Esophagus muscularis mucosa (tissue), 4 donors: ENCODE results near the gene SYNE1. TPM values are rescaled to one million over a fixed set of nuclear protein-coding genes. Genes with fewer than 3 reads are reported as not detected.

Experiments
- DNase-seq: peaks from one replicate; pipeline ENCODE4 v3.0.0-alpha.2; 2017; ENCODE audit errors: extremely low spot score
- H3K27ac ChIP-seq, 4 donors: fragments of 200-600 bp; sonication (generic); replicated peaks in 1 of 4; 1 replicate in 3 of 4; 2 replicates in 1 of 4; pipeline ENCODE4 v1.5.1; 2016 to 2019; ENCODE audit warnings: mild to moderate bottlenecking in 1 of 4
- H3K27me3 ChIP-seq, 4 donors: fragments of 200-600 bp; sonication (generic); one replicate each; pipeline versions ENCODE4 v1.5.1 to v1.6.0; 2016 to 2019
- H3K36me3 ChIP-seq, 4 donors: fragments of 200-600 bp; sonication (generic); one replicate each; pipeline ENCODE4 v1.5.1; 2016 to 2019
- H3K4me1 ChIP-seq, 4 donors: fragments of 200-600 bp; sonication (generic); one replicate each; pipeline ENCODE4 v1.5.1; 2016 to 2019
- H3K4me3 ChIP-seq, 4 donors: fragments of 200-600 bp; sonication (generic); 1 replicate in 2 of 4; 2 replicates in 2 of 4; pipeline ENCODE4 v1.5.1; 2016 to 2019; ENCODE audit warnings: mild to moderate bottlenecking in 4 of 4, moderate library complexity in 1 of 4
- H3K9me3 ChIP-seq, 4 donors: fragments of 200-600 bp; sonication (generic); 1 replicate in 3 of 4; 2 replicates in 1 of 4; pipeline ENCODE4 v1.5.1; 2016 to 2019
- CTCF ChIP-seq, 3 experiments: fragments of 200-600 bp in 2 of 3; fragments of 450-650 bp in 1 of 3; sonication (generic) in 2 of 3; IDR thresholded peaks; one replicate each; pipeline ENCODE4 v1.5.1; 2017 to 2019; ENCODE audit warnings: antibody characterized with exemption in 3 of 3, mild to moderate bottlenecking in 2 of 3, moderate library complexity in 1 of 3
- EP300 ChIP-seq: sonication (generic); formaldehyde crosslinking; IDR thresholded peaks from one replicate; pipeline ENCODE4 v1.6.1; 2017; ENCODE audit warnings: antibody characterized with exemption
- POLR2A ChIP-seq: fragments of 450-650 bp; IDR thresholded peaks from one replicate; pipeline ENCODE4 v1.6.1; 2017; ENCODE audit warnings: antibody characterized with exemption, moderate library complexity, mild to moderate bottlenecking, low read depth
- POLR2AphosphoS5 ChIP-seq, 2 donors: sonication (generic); formaldehyde crosslinking; IDR thresholded peaks; one replicate each; pipeline ENCODE4 v1.6.1; 2017; ENCODE audit warnings: antibody characterized with exemption in 2 of 2
- WGBS: methylation state at CpG from one replicate; pipeline ENCODE4 v1.1.5; 2018; 5-methylcytosine and 5-hydroxymethylcytosine counted together
- intact Hi-C: fragments of 100-400 bp; cut with DNase I; formaldehyde crosslinking; loops from one replicate; pipeline ENCODE4 v1.15.1; 2023
- total RNA-seq, 4 donors: library from RNA; depleted of rRNA; stranded (reverse); fragments of >200 nt; gene quantifications; one replicate each; pipeline versions ENCODE4 v1.1.0 to v1.2.1, GENCODE V29; 2016

Gene SYNE1
- total RNA-seq, 4 donors from 2014 or later: 151 to 196 (median 170) TPM

- Histone ChIP-seq H3K27ac (peak overlapping the region in 1 of 4 donors; percentile 5), H3K27me3 (no peaks in the 10 kb centered on the region), H3K4me3 (no peak overlapping the region), H3K36me3 (peaks cover 12 to 71% (median 36%) of the 10 kb centered on the region in 4 donors), H3K9me3 (no peaks in the 10 kb centered on the region), H3K4me1 (peaks cover 11 to 39% (median 22%) of the 10 kb centered on the region in 4 donors)
- no peak for DNase-seq
- TF ChIP-seq CTCF (IDR thresholded peaks at IDR 0.05): no peak
- peak; percentile 33 to 72 for TF ChIP-seq POLR2AphosphoS5 (IDR thresholded peaks at IDR 0.05)
- TF ChIP-seq EP300: no peak
- WGBS: 75% methylated on average over 3 of the region's 3 CpGs
- intact Hi-C loops: no loop called here
Observed at GRCh38 chr6:152295346-152295745, 341.8 kb downstream of the SYNE1 start.

DNA sequence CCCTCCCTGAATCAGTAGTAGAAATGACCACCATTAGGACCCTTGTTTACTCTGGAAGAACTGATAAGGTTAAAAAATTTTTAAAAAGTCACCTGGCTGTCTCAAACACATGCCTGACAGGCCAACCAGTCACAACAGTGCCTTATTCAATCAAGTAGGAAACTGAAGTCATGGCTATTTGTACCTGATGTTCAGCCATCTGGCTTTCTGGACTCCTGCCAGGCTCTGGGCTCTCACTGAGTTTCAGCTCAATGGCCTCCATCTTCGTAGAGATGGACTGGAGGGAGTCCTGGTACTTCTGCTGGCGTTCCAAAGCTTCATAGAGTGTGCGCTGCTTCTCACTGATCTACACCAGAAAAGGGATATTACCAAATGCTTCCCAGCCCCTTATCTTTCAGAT lies 343.8 kb downstream of the SYNE1 start:
- H3K36me3 ChIP-seq: peaks cover 13 to 79% (median 52%) of the 10 kb centered on the region in 4 donors
- H3K4me1 ChIP-seq: peaks cover 3 to 21% (median 10%) of the 10 kb centered on the region in 4 donors
- DNase-seq: no peak
- intact Hi-C loops: no loop called here
- H3K27ac ChIP-seq: no peak overlapping the region
- no peak overlapping the region for H3K4me3 ChIP-seq
- H3K27me3 ChIP-seq: no peaks in the 10 kb centered on the region
- H3K9me3 ChIP-seq: no peaks in the 10 kb centered on the region
- TF ChIP-seq POLR2AphosphoS5 (IDR thresholded peaks at IDR 0.05) (no peak), CTCF (IDR thresholded peaks at IDR 0.05) (no peak), POLR2A (no peak), EP300 (no peak)
- 89% methylated on average over 3 of the region's 3 CpGs for WGBS

DNA sequence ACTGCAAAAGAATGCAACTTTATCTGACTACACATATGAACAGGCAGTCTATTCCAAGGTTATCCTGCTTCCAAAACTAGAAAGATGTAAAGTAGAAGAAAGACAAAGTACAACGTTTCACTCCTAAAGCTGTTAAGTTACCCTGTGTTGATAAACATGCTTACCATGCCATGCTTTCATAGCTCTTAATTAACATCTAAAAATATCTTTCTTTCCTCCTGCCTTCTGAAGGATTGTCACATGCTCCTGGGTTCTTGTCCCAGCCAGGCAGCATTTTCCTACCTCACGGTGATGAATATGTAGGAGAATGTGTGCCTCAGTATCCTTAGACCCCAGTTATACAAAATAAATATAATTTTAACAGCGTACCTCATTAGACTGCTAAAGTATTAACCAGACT lies 344.6 kb downstream of the SYNE1 start:
- TF ChIP-seq POLR2A: no peak
- no peak for TF ChIP-seq POLR2AphosphoS5 (IDR thresholded peaks at IDR 0.05)
- TF ChIP-seq EP300: no peak
- no peak for TF ChIP-seq CTCF (IDR thresholded peaks at IDR 0.05)

GRCh38 chr6:152290693-152291092 lies 346.5 kb downstream of the SYNE1 start:
- no peak overlapping the region for H3K27ac ChIP-seq
- intact Hi-C loops: no loop called here
- no peaks in the 10 kb centered on the region for H3K27me3 ChIP-seq
- no peak overlapping the region for H3K4me3 ChIP-seq
- DNase-seq: no peak
- peaks cover 18 to 92% (median 65%) of the 10 kb centered on the region in 4 donors for H3K36me3 ChIP-seq
- TF ChIP-seq POLR2AphosphoS5 (IDR thresholded peaks at IDR 0.05) (no peak), CTCF (IDR thresholded peaks at IDR 0.05) (no peak), POLR2A (no peak), EP300 (no peak)
- no peaks in the 10 kb centered on the region for H3K9me3 ChIP-seq
- H3K4me1 ChIP-seq: peaks cover 0 to 11% (median 2%) of the 10 kb centered on the region in 4 donors

More for the DNA sequence above, 344.6 kb downstream of the SYNE1 start:
- Histone ChIP-seq H3K27me3 (no peaks in the 10 kb centered on the region), H3K4me1 (peaks cover 0 to 20% (median 9%) of the 10 kb centered on the region in 4 donors), H3K4me3 (no peak overlapping the region), H3K27ac (no peak overlapping the region), H3K9me3 (no peaks in the 10 kb centered on the region), H3K36me3 (peaks cover 18 to 84% (median 58%) of the 10 kb centered on the region in 4 donors)
- DNase-seq: no peak
- 86% methylated on average over 3 of the region's 3 CpGs for WGBS
- intact Hi-C loops: no loop called here

DNA sequence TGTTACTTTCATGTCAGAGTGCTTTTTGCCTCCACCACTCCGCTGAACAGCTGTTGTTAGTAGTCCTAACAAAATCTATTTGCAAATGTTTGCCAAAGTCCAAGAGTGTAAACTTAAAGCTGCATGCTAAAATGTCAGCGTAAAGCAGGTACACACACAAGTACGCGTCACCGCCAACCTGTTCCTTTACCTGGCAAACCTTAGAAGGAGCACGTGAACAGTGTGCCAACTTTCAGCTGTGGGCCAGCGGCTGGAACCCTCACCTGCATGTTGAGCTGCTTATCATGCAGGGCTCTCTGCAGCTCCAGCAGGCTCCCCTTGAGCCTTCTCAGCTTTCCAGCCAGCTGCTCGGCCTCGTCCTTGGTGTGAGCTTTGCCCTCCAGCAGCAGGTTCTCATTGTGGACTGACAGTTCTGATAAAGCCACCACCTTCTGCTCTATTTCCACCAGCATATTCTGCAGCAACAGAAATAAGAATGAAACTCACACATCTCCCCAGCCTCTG lies 359.3 kb downstream of the SYNE1 start:
- TF ChIP-seq POLR2AphosphoS5 (IDR thresholded peaks at IDR 0.05) (no peak), POLR2A (no peak), CTCF (IDR thresholded peaks at IDR 0.05) (no peak), EP300 (no peak)
- H3K4me1 ChIP-seq: peaks cover 17 to 21% (median 20%) of the 10 kb centered on the region in 4 donors
- no peaks in the 10 kb centered on the region for H3K9me3 ChIP-seq
- intact Hi-C loops: no loop called here
- H3K36me3 ChIP-seq: peaks cover 27 to 84% (median 61%) of the 10 kb centered on the region in 4 donors
- H3K4me3 ChIP-seq: no peak overlapping the region
- no peaks in the 10 kb centered on the region for H3K27me3 ChIP-seq
- no peak for DNase-seq
- H3K27ac ChIP-seq: peak overlapping the region in 2 of 4 donors; percentile 2 to 35
- 82% methylated on average over 9 of the region's 9 CpGs for WGBS
